Measurements from ENCODE around the gene DHX8.

The DHX8 gene

GRCh38 chr17:43530288-43531081, 46.7 kb downstream of the DHX8 start:
- TF ChIP-seq POLR2AphosphoS5 (IDR thresholded peaks at IDR 0.05; ENCODE audit: low read depth, low read length) (no peak), POU2F2 (IDR thresholded peaks at IDR 0.05; ENCODE audit: low read depth, low read length) (no peak), TAF1 (IDR thresholded peaks at IDR 0.05; ENCODE audit: low read depth, low read length) (no peak), PAX5 (IDR thresholded peaks at IDR 0.05; ENCODE audit: insufficient read depth, low read length, severe bottlenecking) (no peak), POLR2A (IDR thresholded peaks at IDR 0.05; ENCODE audit: low read depth, low read length) (no peak), SPI1 (IDR thresholded peaks at IDR 0.05; ENCODE audit: low read depth, low read length) (no peak)
- no peak for FAIRE-seq
- no peak for DNase-seq (ENCODE audit: insufficient read length, low spot score)

DNA sequence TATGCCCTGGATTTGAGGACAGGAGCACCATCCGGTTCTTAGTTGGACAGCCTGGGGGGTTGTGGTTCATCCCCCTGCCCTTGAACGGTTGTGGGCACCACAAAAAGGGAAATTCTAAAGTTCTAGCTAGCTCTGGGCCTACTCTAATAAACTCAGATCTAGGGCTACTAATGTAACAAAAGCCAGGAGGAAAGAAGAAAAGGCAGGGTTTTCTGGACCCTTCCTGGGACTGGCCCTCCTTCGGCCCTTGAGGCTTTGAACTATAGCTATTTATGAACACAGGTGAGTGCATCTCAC, 47.3 kb downstream of the DHX8 start:
- TF ChIP-seq TAF1 (IDR thresholded peaks at IDR 0.05; ENCODE audit: low read depth, low read length) = no peak
- TF ChIP-seq POLR2A (IDR thresholded peaks at IDR 0.05; ENCODE audit: low read depth, low read length) = no peak
- TF ChIP-seq PAX5 (IDR thresholded peaks at IDR 0.05; ENCODE audit: insufficient read depth, low read length, severe bottlenecking) = no peak
- no peak for TF ChIP-seq SPI1 (IDR thresholded peaks at IDR 0.05; ENCODE audit: low read depth, low read length)
- TF ChIP-seq POU2F2 (IDR thresholded peaks at IDR 0.05; ENCODE audit: low read depth, low read length) = no peak
- no peak for TF ChIP-seq POLR2AphosphoS5 (IDR thresholded peaks at IDR 0.05; ENCODE audit: low read depth, low read length)
- FAIRE-seq (no peak), DNase-seq (ENCODE audit: insufficient read length, low spot score) (no peak)

- no peak for FAIRE-seq
- TF ChIP-seq SPI1 (IDR thresholded peaks at IDR 0.05; ENCODE audit: low read depth, low read length) (no peak), POU2F2 (IDR thresholded peaks at IDR 0.05; ENCODE audit: low read depth, low read length) (no peak), POLR2A (IDR thresholded peaks at IDR 0.05; ENCODE audit: low read depth, low read length) (no peak), TAF1 (IDR thresholded peaks at IDR 0.05; ENCODE audit: low read depth, low read length) (no peak), PAX5 (IDR thresholded peaks at IDR 0.05; ENCODE audit: insufficient read depth, low read length, severe bottlenecking) (no peak), POLR2AphosphoS5 (IDR thresholded peaks at IDR 0.05; ENCODE audit: low read depth, low read length) (no peak)
- DNase-seq (ENCODE audit: insufficient read length, low spot score) = no peak
Observed at GRCh38 chr17:43531955-43532354, 48.2 kb downstream of the DHX8 start.

DNA sequence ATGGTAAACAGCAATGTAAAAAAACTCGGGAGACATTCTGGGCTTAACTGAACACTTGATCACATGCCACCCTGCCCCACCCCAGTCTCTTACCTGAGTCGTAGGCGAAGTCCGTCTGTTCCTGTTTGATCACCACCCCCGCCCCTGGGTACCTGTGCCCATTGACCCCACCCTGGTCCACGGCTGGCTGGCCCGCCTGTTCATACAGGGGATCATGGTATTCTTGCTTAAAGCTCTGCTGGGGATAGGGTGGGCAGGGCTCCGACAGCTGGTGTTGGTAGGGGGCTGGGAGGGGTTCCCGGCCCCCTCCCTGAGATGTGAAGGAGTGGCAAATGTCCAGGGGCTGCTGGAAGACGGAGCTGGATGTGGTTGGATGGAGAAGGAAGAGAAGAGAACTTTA, 48.8 kb downstream of the DHX8 start:
- no peak for FAIRE-seq
- TF ChIP-seq SPI1 (IDR thresholded peaks at IDR 0.05; ENCODE audit: low read depth, low read length) = no peak
- TF ChIP-seq POU2F2 (IDR thresholded peaks at IDR 0.05; ENCODE audit: low read depth, low read length) = no peak
- TF ChIP-seq POLR2A (IDR thresholded peaks at IDR 0.05; ENCODE audit: low read depth, low read length) = no peak
- TF ChIP-seq POLR2AphosphoS5 (IDR thresholded peaks at IDR 0.05; ENCODE audit: low read depth, low read length) = no peak
- no peak for TF ChIP-seq TAF1 (IDR thresholded peaks at IDR 0.05; ENCODE audit: low read depth, low read length)
- no peak for TF ChIP-seq PAX5 (IDR thresholded peaks at IDR 0.05; ENCODE audit: insufficient read depth, low read length, severe bottlenecking)
- DNase-seq (ENCODE audit: insufficient read length, low spot score) = no peak

DNA sequence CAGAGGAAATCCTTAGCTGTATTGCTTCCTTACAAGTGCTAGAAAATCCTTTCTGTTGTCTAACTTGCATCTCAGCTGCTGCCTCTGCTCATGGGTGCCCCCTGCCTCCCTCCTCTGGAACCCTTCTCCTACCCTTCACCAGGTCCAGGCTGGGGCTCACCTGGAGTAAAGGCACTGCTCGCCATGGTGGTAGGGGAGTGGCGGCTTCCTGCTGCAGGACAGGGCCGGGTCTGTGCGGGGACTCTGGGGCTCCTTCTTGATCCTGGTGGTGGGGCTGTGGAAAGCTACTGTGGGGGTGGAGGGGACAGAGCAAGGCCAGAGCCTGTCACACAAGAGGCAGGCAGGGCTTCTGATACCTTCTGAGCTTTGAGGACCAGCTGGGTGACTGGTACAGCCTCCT, 49.9 kb downstream of the DHX8 start:
- no peak for FAIRE-seq

GRCh38 chr17:43534909-43535308, 51.1 kb downstream of the DHX8 start:
- no peak for FAIRE-seq
- no peak for TF ChIP-seq TAF1 (IDR thresholded peaks at IDR 0.05; ENCODE audit: low read depth, low read length)
- no peak for TF ChIP-seq PAX5 (IDR thresholded peaks at IDR 0.05; ENCODE audit: insufficient read depth, low read length, severe bottlenecking)
- TF ChIP-seq POLR2AphosphoS5 (IDR thresholded peaks at IDR 0.05; ENCODE audit: low read depth, low read length) = no peak
- TF ChIP-seq POU2F2 (IDR thresholded peaks at IDR 0.05; ENCODE audit: low read depth, low read length) = no peak
- TF ChIP-seq POLR2A (IDR thresholded peaks at IDR 0.05; ENCODE audit: low read depth, low read length) = no peak
- no peak for TF ChIP-seq SPI1 (IDR thresholded peaks at IDR 0.05; ENCODE audit: low read depth, low read length)
- DNase-seq (ENCODE audit: insufficient read length, low spot score) = no peak

More for the DNA sequence above, 49.9 kb downstream of the DHX8 start:
- DNase-seq (ENCODE audit: insufficient read length, low spot score) = no peak
- TF ChIP-seq POLR2AphosphoS5 (IDR thresholded peaks at IDR 0.05; ENCODE audit: low read depth, low read length) = no peak

GRCh38 chr17:43536236-43536992, 52.6 kb downstream of the DHX8 start:
- TF ChIP-seq POLR2A (IDR thresholded peaks at IDR 0.05; ENCODE audit: low read depth, low read length) (no peak), POLR2AphosphoS5 (IDR thresholded peaks at IDR 0.05; ENCODE audit: low read depth, low read length) (no peak), POU2F2 (IDR thresholded peaks at IDR 0.05; ENCODE audit: low read depth, low read length) (no peak), SPI1 (IDR thresholded peaks at IDR 0.05; ENCODE audit: low read depth, low read length) (no peak), PAX5 (IDR thresholded peaks at IDR 0.05; ENCODE audit: insufficient read depth, low read length, severe bottlenecking) (no peak), TAF1 (IDR thresholded peaks at IDR 0.05; ENCODE audit: low read depth, low read length) (no peak)
- FAIRE-seq (no peak), DNase-seq (ENCODE audit: insufficient read length, low spot score) (no peak)

- no peak for DNase-seq (ENCODE audit: insufficient read length, low spot score)
- TF ChIP-seq PAX5 (IDR thresholded peaks at IDR 0.05; ENCODE audit: insufficient read depth, low read length, severe bottlenecking) = no peak
- FAIRE-seq = no peak
Observed at GRCh38 chr17:43540821-43541674, 57.3 kb downstream of the DHX8 start.

DNA sequence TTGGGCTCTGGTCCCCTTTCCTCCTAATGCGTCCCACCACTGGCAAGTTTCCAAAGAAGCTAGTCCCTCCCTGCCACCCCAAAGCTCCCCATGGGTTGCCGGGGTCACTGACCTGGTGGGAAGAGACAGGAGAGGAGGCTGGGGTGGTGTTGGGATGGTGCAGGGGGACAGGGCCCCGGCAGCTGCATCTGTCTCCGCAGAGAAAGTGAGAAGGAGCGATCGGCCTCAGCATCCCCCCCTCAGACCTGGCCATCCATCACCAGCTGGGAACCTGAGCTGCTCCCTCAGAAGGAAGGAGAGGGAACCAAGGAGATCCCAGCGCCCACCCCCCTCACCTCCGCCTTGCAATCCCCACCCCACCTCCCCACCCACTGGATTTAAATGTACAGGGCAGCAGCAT, 59.1 kb downstream of the DHX8 start:
- no peak for DNase-seq (ENCODE audit: insufficient read length, low spot score)
- FAIRE-seq = no peak
- no peak for TF ChIP-seq PAX5 (IDR thresholded peaks at IDR 0.05; ENCODE audit: insufficient read depth, low read length, severe bottlenecking)
- no peak for TF ChIP-seq TAF1 (IDR thresholded peaks at IDR 0.05; ENCODE audit: low read depth, low read length)
- TF ChIP-seq POLR2A (IDR thresholded peaks at IDR 0.05; ENCODE audit: low read depth, low read length) = no peak
- TF ChIP-seq POLR2AphosphoS5 (IDR thresholded peaks at IDR 0.05; ENCODE audit: low read depth, low read length) = no peak
- TF ChIP-seq SPI1 (IDR thresholded peaks at IDR 0.05; ENCODE audit: low read depth, low read length) = no peak
- TF ChIP-seq POU2F2 (IDR thresholded peaks at IDR 0.05; ENCODE audit: low read depth, low read length) = no peak

Data from GM12891 (cell line).